HL-60/S4 (cell line): ENCODE measurements around the gene TXNRD2.

Experiments used
- in situ Hi-C: fragments of 300-500 bp; cut with MboI; formaldehyde crosslinking; loops from 2 replicates; pipeline ENCODE4 v1.14.3; 2022; ENCODE audit warnings: low sequenced_read_pairs

The TXNRD2 gene

DNA sequence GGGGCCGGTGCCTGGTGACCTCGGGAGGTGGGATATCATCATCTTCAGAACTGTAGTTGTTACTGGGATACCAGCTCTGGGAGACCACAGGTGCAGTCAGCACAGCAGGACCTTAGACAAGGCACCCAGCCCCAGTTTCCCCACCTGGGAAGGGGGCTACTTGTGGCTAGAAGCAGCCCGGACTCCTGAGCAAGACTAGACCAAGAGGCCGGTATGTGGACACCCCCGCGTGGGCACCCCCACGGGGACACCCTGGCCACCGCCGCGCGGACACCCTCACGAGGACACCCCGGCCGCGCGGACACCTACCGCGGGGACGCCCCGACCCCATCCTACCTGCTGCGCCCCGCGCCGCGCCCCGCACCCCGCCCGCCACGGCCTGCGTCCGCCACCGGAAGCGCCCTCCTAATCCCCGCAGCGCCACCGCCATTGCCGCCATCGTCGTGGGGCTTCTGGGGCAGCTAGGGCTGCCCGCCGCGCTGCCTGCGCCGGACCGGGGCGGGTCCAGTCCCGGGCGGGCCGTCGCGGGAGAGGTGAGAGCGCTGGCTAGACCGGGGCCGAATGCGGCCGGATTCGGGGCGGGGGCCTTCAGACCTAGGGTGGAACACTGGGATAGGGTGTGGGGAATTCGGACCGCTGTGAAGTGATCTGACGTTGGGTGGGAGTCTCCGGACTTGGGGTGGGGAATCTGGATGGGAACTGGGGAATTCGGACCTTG lies at the start of gene TXNRD2, which contains the start of gene COMT:
Gene TXNRD2 (minus strand): TSS at position 454 of the 718 bp plus-strand sequence. CDS start 15 bp downstream, at position 439.
Gene COMT (plus strand): TSS at position 408 of the 718 bp plus-strand sequence. CDS start 20,755 bp downstream, outside the sequence.
- in situ Hi-C loops, result no loop called here

DNA sequence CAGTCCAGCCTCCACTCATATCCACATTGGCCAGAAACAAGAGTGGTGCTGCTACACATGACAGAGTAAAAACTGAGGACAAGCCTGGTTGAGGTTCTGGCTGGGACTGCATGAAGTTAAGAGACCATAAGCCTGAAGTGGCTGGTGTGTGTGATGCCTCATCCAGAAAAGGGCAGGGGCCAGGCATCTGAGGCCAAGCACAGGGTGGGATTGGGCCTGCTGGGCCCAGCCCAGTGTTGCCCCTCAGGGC lies 49.7 kb upstream of the TXNRD2 start:
- in situ Hi-C loops, result no loop called here

DNA sequence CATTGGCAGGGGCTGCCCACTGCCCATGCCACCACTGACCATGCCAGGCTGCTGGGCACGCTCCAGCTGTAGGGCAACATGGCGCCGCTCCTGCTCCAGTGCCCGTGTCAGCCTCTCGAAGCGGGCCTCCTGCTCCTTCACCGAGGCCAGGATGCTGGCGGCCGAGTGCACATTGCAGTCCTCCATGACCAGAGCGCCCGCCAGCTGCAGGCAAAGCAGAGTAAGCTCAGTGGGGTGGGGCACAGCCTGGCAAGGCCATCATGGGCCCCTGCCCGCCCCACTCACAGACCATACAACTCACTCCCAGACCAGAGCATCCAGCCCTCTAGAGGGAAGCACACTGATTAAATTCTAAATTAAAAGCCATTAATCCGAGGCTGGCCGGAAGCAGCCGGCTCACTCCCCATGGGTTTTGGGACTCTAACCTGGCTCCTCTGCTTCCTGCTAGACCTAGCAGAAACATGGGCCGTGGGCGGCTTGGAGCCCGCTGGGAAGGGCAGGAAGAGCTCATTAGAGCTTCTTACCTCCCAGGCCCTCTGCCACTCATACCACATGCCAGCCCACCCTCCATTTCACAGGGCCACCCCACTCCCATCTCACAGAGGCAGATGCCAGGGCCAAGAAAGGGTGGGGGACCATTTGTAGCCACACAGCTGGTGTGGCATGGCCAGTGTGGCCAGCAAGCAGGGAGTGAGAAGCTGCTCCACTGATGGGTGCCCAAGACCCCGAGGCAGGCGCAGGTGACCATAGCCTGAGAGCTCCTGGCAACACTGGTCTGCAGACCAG lies 49.2 kb upstream of the TXNRD2 start:
- in situ Hi-C loops, result no loop called here

DNA sequence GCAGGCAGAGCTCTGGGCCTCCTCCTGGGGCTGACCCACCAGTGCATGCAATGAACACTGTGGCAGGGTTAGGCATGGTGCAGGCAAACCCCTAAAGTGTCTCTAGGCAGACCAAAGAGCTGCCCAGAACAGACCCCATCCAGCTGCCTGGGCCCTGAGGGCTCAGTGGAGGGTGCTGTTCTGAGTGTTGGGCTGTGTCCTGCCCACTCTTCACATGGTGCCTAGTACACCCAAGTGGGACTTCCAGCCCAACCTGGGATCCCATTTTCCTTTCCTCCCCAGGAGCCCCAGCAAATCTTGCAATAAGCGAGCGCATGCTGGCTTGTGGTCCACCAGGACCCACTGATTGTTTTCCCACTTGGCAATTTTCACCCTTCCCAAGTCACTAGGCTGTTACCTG lies 48.6 kb upstream of the TXNRD2 start:
- in situ Hi-C loops, result no loop called here

DNA sequence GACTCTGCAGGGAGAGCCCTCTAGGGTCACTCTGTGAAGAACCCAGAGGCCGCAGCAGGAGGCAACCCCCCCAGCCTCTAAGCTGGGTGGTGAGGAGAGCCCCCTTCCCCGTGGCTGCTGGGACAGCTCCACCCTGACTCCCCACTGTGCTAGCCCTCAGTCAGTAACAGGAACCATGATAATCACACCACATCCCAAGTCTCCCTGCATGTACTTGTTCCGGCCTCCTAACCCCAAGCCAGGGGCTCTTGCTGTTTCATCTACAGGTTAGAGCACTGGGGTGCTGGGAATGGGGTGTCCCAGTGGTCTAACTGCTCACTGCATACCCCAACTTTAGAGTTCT lies 48.1 kb upstream of the TXNRD2 start:
- in situ Hi-C loops, result no loop called here

DNA sequence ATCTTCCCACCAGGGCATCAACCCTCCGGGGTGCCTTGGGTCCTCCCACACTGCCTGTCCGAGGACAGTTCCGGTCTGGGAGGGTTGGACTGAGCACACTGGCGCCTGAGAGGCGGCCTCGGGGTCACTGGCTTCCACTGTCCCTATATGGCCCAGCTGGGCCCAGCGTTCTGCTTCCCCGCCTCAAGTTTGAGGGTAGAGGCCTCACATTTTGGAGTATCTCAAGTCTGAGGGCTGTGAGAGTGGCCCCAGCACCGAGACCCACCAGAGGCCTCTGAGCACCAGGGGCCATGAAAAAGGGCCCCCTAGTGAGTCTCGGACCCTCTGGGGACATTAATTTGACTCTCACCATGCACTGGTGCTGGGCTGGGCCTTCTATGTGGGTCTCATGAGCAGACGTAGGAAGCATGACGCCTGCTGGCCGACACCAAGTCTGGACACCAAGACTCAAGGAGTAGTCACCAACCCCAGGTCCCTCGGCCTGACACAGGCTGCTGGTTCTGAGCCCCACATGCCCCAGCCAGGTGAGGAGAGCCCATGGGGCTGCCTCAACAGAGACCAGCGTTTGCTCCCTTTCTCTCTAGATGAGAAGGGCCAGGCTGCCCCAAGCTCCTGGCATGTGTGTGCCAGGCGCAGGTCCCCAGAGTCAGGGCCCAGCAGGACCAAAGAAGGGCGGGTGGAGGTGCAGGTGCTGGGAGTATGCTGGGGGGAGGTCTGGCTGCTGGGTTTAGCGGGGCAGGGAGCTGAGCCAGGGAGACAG lies 47.5 kb upstream of the TXNRD2 start:
- in situ Hi-C loops, result no loop called here

DNA sequence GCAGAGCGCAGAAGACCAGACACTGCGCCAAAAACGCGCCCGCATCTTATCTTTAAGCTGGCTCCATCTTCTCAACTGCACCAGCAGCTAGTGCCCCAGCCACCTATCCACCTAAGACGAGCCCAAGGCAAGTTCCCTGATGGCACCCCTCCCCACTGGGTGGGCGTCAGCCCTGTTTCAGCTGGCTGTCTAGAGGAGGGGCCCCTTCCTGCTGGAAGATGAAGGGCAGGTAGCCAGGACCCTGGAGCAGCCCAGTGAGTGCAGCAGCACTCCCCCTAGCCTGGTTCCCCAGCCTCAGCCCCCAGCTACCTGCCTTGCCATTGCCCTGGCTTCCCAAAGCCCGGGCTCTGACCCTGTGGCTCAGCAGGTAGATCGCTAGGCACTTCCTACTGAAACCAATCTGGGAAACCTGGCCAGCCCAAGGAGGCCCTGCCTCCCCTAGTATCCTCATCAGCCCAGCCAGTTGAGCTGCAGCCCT lies 46.8 kb upstream of the TXNRD2 start:
- in situ Hi-C loops, result no loop called here

DNA sequence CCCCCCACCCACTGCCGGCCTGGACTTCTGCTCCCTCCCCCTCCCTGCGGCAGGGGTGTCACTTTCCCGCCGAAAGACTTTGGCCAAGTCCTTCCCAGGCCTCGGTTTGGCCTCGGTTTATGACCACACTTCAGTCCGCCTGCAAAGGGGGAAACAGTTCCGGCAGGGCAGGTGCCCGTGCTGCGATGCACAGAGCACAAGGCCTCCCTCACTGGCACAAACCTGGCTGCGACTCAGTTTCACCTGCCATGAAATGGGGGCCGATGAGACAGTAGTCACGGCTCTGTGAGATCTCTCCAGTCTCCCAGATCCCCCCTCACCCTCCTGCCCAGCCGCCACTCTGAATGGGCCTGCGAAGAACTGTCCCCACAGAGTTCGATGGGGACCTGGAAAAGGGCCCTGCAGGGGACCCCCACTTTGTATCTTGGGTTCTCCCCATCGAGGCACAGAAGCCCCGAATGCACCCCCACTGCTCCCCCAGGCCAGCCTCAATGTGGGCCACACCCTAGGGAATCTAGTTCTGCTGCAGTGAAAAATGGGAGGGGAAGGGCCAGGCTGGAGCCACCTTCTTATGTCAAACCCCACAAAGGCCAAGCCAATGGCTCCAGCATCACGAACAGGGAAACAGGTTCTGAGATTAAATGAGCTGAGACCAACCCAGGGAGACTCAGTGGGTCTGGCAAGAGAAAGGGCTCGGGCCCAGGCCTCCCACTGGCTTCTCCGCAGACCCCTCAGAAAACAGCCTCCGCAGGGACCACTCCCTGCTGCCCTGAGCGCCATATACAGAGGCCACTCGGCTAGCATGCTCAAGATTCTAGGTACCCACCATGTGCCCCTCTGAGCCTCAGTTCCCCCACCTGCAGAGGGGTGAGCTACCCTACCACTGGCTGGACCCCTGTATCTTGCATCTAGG lies 46.0 kb upstream of the TXNRD2 start:
- in situ Hi-C loops, result no loop called here

DNA sequence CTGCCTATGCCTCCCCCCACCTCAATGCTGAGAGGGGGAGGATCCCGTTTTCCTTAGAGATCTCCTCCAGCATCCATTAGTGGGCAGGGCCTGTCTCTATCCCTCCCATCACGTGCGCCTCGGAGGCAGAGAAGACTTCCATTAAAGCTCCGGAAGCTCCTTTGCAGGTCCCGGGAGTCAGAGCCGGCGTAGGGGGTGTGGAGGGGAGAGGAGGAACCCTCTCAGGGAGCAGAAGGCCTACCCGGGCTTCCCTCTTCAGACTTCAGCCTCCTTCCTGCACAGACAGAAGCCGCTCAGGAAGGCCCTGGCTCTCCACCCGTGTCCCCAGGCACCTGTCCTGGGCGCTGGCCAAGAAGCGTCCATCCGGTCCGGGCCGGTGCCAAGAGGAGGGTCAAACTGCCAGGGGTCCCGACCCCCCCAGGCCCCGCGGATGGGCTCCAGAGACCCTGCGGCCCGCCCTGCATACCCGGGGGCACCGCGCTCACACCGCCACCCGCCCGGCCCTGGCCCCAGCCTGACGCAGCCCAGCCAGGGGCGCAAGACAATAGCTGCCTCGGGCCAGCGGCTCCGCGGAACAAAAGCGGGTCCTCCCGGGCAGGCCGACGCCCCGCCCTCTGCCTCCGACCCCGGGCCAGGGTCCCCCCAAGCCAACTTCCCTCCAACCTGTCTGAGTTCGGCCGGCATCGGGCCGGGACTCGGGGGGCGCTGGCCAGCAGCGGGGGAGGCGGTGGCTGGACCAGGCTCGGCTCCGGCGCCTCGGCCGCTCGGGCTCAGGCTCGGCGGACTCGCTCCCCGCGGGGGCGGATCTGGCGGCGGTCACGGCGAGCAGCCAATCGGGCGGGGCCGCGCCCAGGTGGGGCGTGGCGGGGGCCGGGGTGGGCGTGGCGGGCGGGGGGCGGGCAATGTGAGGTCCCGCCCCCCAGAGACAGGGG lies 45.1 kb upstream of the TXNRD2 start:
- in situ Hi-C loops, result no loop called here

DNA sequence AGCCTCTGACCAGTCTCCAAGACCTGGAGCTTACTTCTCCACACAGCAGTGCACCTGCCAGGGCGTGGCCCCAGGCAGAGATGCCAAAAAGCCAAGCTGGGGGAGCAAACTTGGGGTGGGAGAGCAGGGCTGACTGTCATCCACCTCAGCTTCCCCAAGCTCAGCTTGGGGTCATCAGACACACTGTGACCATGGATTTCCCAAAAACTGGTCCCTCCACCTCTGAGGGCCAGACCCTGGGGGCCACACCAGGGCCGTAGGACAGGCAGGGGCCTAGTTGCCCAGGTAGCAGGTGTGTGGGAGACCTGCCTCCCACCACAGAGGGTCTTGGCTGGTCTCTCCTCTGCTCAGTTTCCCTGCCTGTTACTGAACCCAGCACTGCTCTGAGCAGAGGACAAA lies 44.4 kb upstream of the TXNRD2 start:
- in situ Hi-C loops, result no loop called here

DNA sequence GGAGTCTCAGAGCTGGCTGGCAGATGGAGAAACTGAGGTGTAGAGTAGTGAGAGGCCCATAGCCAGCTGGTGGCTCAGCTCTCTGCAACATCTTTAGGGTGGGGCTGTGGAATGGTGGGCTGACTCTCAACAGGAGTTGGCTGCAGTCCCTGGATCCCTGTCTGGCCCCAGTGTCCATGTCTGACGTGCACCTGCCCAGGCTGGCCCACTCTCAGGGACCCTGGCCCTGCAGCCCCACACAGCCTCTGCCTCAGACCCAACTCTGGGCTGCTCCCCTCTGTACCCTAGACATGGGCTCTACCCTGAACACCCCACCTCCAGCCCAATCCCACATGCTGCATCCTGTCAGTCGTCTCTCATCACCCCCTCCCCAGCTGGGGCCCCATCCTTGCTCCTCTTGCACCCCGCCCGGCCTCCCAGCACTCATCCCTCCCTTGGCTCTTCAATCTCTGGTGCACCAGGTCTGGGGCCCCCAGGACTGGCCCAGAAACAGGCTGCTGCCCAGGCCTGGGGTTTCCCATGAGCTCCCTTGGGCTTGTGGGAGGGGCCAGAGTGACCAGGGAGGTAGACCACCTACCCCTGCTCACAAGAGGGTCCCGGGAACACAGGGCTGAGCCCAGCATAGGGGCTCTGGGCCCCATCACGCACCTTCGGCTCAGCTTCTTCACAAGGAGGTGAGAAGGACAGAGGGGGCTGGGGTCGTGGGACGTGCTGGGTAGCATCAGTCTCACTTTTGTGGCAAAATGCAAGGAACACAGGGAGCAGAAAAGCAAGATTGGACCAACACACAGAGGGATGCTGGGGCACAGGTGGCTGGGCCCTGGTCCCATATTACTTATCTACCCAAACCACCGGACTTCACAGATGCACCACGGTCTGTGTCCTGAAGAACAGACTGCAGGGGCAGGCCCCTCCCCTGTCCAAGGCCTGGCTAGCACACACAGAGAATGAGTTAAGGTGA lies 43.5 kb upstream of the TXNRD2 start:
- in situ Hi-C loops, result no loop called here

DNA sequence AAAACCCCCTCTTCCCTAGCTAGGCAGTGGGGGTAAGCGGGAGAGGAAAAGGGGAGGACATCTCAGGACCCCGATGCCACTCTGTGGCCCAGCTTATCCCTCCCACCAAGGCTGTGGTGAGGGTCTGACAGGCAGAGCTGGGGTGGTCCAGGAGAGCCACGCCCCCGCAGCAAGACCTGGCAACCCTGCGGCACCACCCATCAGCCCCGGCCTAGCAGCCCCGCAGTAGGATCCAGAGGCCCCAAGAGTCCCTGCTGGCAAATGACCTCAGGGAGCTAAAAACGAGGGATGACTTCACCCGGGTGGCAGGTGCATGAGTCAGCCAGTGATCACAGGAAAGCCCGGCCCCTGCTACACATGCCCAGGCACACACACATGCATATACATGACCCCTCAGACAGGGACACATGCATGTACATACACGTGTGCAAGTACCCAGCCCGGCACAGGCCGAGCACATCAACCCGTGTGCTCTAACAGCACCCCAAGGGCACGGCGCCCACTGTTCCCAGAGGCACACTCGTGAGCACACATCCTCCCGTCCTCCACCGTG lies 42.7 kb upstream of the TXNRD2 start:
- in situ Hi-C loops, result no loop called here

DNA sequence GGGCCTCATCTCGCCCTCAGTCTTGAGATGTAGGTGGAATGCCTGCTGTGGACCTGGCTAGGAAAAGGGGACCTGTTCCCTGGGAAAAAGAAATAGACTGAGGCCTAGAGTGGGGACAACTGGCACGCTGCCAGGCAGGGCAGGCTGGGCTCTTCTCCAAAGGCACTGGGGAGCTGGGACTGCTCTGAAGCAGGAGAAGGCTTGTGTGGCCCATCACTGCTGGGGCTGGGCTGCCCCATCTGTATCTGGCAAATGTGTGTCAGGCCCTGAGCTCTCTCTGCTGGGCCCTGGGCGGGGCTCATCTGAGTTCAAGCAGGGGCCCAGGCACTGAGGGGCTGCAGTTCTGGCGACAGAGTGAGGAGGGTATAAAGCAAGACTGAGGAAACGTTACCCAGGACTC lies 42.1 kb upstream of the TXNRD2 start:
- in situ Hi-C loops, result no loop called here

DNA sequence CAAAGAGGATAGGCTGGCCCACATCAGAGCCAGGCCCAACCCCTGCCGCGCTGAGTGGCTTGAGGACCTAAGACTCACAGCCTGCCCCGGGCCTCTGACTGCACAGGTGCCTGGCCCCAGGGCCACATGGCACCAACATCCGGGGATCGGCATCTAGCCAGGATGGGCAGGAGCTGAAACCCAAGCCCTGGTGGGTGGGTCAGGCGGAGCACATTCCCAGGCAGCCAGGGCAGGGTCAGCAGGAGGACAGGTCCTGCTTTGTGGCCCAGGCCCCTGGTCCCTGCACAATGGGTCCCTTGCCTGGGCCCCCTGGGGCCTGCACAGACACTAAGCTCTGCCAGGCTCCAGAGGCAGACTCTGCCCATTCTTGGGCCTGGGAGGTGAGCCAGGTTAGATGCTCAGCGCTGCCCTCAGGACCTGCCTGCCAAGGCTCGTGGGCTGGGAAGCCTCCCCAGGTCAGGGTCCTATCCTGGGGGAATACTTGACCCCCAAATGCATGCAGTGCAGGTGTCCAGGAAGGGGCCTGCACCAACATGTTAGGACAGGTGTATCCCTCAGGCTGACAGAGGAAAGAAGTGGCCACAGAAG lies 41.5 kb upstream of the TXNRD2 start:
- in situ Hi-C loops, result no loop called here

DNA sequence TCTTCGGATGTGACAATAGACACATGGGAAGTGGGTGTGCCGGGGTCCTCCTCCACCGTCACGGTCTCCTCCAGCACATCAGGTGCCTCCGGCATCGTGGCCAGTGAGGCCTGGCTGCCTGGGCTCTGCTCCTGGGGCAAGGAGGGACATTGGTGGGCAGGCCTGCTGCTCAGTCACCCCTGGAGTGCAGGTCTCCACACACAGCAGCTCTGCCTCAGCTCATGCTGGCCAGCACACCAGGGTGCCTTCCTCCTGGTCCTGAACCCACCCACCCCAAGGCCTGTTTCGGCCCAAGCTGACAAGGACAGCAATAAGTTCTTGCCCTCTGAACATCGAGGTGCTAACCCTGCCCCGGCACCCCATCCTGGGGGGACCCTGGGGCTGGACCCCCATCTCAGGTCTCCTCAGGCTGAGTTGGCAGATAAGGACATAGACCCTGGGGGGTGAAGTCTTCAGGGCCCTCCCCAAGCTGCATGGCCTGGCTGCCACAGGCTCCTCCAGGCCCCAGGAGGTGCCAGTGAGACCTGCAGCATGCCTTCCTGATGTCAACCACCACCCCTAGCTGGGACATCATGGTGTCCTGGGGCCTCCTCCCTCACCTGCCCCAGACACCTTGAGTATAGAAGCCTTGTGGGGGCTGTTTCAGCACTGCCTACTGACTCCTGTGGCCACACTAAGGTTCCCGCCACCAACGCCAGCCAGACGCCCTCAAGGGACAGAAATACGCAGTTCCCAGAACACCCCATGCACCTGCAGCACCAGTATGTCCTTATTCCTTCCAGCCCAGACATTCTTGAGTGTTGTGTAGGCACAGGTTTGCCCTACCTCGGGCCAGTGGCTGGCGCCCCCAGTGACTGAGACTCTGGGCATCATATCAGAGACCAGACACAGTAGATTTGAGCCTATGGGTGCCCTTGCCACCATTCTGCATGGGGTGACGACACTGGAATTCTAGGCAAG lies 40.6 kb upstream of the TXNRD2 start:
- in situ Hi-C loops, result no loop called here

DNA sequence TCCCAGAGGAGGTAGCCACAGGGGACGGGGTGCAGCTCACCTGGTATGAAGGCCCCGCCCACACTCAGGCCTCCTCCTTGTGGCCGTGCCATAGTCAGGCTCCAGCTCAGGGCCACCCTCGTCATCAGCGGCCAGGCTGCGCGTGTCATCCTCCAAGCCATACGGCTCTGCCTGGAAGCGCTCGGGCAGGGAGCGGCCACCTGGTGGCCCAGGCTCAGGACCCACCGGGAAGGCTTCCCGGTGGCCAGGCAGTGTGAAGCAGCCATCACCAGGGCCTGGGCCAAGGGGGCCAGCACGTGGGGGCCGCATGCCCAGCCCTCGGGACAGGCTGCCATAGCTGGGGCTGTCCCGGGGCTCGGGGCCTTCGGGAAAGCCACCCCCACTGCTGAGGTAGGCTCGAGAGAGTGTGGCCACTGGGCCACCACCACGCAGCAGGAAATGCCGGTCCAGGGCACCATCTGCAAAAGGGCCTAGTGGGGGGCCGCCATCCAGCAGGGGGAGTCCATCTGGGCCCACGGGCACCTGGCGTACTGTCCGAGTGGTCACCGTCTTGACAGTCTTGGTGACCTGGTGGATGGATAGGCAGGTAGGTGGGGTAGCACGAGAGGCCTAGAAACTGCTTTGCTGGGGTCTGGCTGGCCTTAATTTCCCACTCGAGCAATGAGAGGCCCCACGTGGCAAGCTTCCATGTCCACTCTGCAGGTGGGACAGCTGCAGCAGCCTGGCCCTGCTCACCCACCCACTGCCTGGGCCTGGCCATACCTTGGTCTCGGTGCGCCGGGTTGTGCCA lies 39.7 kb upstream of the TXNRD2 start:
- in situ Hi-C loops, result no loop called here
